ENCODE results near the gene RERE.
"Not testable (repeated sequence)": the region's sequence is repeated elsewhere in the genome, so short reads cannot be mapped to it uniquely, and the experiment has no call there.

RERE gene

GRCh38 chr1:8502949-8503348, 314.5 kb downstream of the RERE start:
- WGBS, 2 experiments: 95 to 100% methylated on average over 1 of the region's 4 CpGs
- not testable (repeated sequence) for H3K4me3 ChIP-seq (ENCODE audit: insufficient read depth, low read depth, low read length); H3K27ac ChIP-seq (ENCODE audit: insufficient read depth, low read depth, low read length, poor library complexity, severe bottlenecking); H3K4me1 ChIP-seq (ENCODE audit: control insufficient read depth, insufficient read depth, low read length); H3K36me3 ChIP-seq (ENCODE audit: control insufficient read depth, insufficient read depth, low read length); H3K27me3 ChIP-seq (ENCODE audit: control insufficient read depth, insufficient read depth, low read length, poor library complexity, severe bottlenecking); H3K9me3 ChIP-seq (ENCODE audit: control insufficient read depth, low read length)

DNA sequence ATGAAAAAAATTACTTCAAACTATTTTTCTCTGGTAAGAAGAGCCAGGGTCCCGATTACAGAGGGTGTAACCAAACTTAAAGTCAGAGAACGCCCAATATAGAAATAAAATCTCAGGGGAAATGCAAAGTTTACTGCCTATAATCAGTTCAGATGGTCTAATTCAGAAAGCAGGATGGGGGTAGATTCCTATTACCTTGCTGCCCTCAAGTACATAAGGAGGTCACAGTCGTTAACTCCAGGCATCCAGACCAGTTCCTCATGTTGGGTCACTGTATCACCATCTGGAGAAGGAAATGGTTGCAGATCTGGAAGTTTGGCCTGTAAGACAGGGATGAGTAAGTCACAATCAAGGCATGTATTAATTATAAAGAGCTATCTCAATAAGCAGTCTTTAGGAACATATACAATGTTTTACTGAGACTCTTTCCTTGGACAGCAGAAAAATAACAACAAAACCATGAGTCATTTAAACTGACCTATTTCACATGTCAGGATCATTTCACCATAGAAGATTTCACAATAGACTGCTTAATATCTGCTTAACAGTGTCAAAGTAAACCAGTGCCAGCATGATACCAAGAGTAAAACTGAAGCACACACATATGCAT, 320.1 kb downstream of the RERE start:
- no peak overlapping the region for H3K4me3 ChIP-seq (ENCODE audit: insufficient read depth, low read depth, low read length)
- 91 to 95% methylated on average over 3 of the region's 3 CpGs for WGBS, 2 experiments
- no peaks in the 10 kb centered on the region for H3K27me3 ChIP-seq (ENCODE audit: control insufficient read depth, insufficient read depth, low read length, poor library complexity, severe bottlenecking)
- H3K9me3 ChIP-seq (ENCODE audit: control insufficient read depth, low read length): no peaks in the 10 kb centered on the region
- peaks cover 22% of the 10 kb centered on the region for H3K36me3 ChIP-seq (ENCODE audit: control insufficient read depth, insufficient read depth, low read length)
- no peak overlapping the region for H3K27ac ChIP-seq (ENCODE audit: insufficient read depth, low read depth, low read length, poor library complexity, severe bottlenecking)
- H3K4me1 ChIP-seq (ENCODE audit: control insufficient read depth, insufficient read depth, low read length): no peaks in the 10 kb centered on the region

GRCh38 chr1:8496473-8496872, 321.0 kb downstream of the RERE start:
- no peak overlapping the region for H3K4me3 ChIP-seq (ENCODE audit: insufficient read depth, low read depth, low read length)
- 95 to 97% methylated on average over 8 of the region's 8 CpGs for WGBS, 2 experiments
- peaks cover 22% of the 10 kb centered on the region for H3K36me3 ChIP-seq (ENCODE audit: control insufficient read depth, insufficient read depth, low read length)
- H3K27me3 ChIP-seq (ENCODE audit: control insufficient read depth, insufficient read depth, low read length, poor library complexity, severe bottlenecking): no peaks in the 10 kb centered on the region
- no peak overlapping the region for H3K27ac ChIP-seq (ENCODE audit: insufficient read depth, low read depth, low read length, poor library complexity, severe bottlenecking)
- H3K4me1 ChIP-seq (ENCODE audit: control insufficient read depth, insufficient read depth, low read length): no peaks in the 10 kb centered on the region
- H3K9me3 ChIP-seq (ENCODE audit: control insufficient read depth, low read length): no peaks in the 10 kb centered on the region

DNA sequence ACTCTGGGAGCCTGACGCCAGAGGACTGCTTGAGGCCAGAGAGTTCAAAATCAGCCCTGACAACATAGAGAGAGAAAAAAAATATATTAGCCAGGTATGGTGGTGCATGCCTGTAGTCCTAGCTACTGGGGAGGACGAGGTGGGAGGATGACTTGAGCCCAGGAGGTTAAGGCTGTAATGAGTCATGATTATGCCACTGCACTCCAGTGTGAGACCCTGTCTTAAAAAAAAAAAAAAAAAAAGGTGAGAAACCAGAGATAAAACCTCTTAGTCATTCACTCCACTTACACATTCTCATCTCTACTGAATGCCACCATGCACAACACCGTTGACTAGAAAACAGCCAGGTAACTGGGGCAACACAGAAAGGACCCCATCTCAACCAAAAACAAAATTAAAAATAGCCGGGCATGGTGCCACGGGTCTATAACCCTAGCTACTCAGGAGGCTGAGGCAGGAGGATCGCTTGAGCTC, 321.5 kb downstream of the RERE start:
- no peak overlapping the region for H3K4me3 ChIP-seq (ENCODE audit: insufficient read depth, low read depth, low read length)
- 85 to 95% methylated on average over 6 of the region's 6 CpGs for WGBS, 2 experiments
- H3K36me3 ChIP-seq (ENCODE audit: control insufficient read depth, insufficient read depth, low read length): peaks cover 22% of the 10 kb centered on the region
- no peak overlapping the region for H3K27ac ChIP-seq (ENCODE audit: insufficient read depth, low read depth, low read length, poor library complexity, severe bottlenecking)
- no peaks in the 10 kb centered on the region for H3K9me3 ChIP-seq (ENCODE audit: control insufficient read depth, low read length)
- H3K27me3 ChIP-seq (ENCODE audit: control insufficient read depth, insufficient read depth, low read length, poor library complexity, severe bottlenecking): no peaks in the 10 kb centered on the region
- H3K4me1 ChIP-seq (ENCODE audit: control insufficient read depth, insufficient read depth, low read length): no peaks in the 10 kb centered on the region

- WGBS, 2 experiments: 91 to 98% methylated on average over 2 to 3 of the region's 3 CpGs
- Histone ChIP-seq H3K27me3 (ENCODE audit: control insufficient read depth, insufficient read depth, low read length, poor library complexity, severe bottlenecking) (no peaks in the 10 kb centered on the region), H3K27ac (ENCODE audit: insufficient read depth, low read depth, low read length, poor library complexity, severe bottlenecking) (no peak overlapping the region), H3K36me3 (ENCODE audit: control insufficient read depth, insufficient read depth, low read length) (peaks cover 22% of the 10 kb centered on the region), H3K9me3 (ENCODE audit: control insufficient read depth, low read length) (no peaks in the 10 kb centered on the region), H3K4me3 (ENCODE audit: insufficient read depth, low read depth, low read length) (no peak overlapping the region), H3K4me1 (ENCODE audit: control insufficient read depth, insufficient read depth, low read length) (no peaks in the 10 kb centered on the region)
Measured at GRCh38 chr1:8494681-8495080, 322.8 kb downstream of the RERE start.

- H3K36me3 ChIP-seq (ENCODE audit: control insufficient read depth, insufficient read depth, low read length): peaks cover 22% of the 10 kb centered on the region
- WGBS, 2 experiments: 98 to 99% methylated on average over 5 to 6 of the region's 7 CpGs
- H3K9me3 ChIP-seq (ENCODE audit: control insufficient read depth, low read length): no peaks in the 10 kb centered on the region
- no peaks in the 10 kb centered on the region for H3K4me1 ChIP-seq (ENCODE audit: control insufficient read depth, insufficient read depth, low read length)
- H3K27me3 ChIP-seq (ENCODE audit: control insufficient read depth, insufficient read depth, low read length, poor library complexity, severe bottlenecking): no peaks in the 10 kb centered on the region
- no peak overlapping the region for H3K27ac ChIP-seq (ENCODE audit: insufficient read depth, low read depth, low read length, poor library complexity, severe bottlenecking)
- H3K4me3 ChIP-seq (ENCODE audit: insufficient read depth, low read depth, low read length): no peak overlapping the region
Measured at GRCh38 chr1:8493916-8494540, 323.4 kb downstream of the RERE start.

- 92 to 96% methylated on average over 2 of the region's 2 CpGs for WGBS, 2 experiments
- H3K36me3 ChIP-seq (ENCODE audit: control insufficient read depth, insufficient read depth, low read length): no peaks in the 10 kb centered on the region
- no peak overlapping the region for H3K27ac ChIP-seq (ENCODE audit: insufficient read depth, low read depth, low read length, poor library complexity, severe bottlenecking)
- no peak overlapping the region for H3K4me3 ChIP-seq (ENCODE audit: insufficient read depth, low read depth, low read length)
- no peaks in the 10 kb centered on the region for H3K27me3 ChIP-seq (ENCODE audit: control insufficient read depth, insufficient read depth, low read length, poor library complexity, severe bottlenecking)
- no peaks in the 10 kb centered on the region for H3K9me3 ChIP-seq (ENCODE audit: control insufficient read depth, low read length)
- H3K4me1 ChIP-seq (ENCODE audit: control insufficient read depth, insufficient read depth, low read length): no peaks in the 10 kb centered on the region
Measured at GRCh38 chr1:8487249-8487648, 330.2 kb downstream of the RERE start.

GRCh38 chr1:8486047-8486446, 331.4 kb downstream of the RERE start:
- WGBS, 2 experiments: 91 to 97% methylated on average over 5 of the region's 5 CpGs
- no peaks in the 10 kb centered on the region for H3K36me3 ChIP-seq (ENCODE audit: control insufficient read depth, insufficient read depth, low read length)
- H3K27ac ChIP-seq (ENCODE audit: insufficient read depth, low read depth, low read length, poor library complexity, severe bottlenecking): no peak overlapping the region
- no peaks in the 10 kb centered on the region for H3K9me3 ChIP-seq (ENCODE audit: control insufficient read depth, low read length)
- no peaks in the 10 kb centered on the region for H3K4me1 ChIP-seq (ENCODE audit: control insufficient read depth, insufficient read depth, low read length)
- H3K4me3 ChIP-seq (ENCODE audit: insufficient read depth, low read depth, low read length): no peak overlapping the region
- H3K27me3 ChIP-seq (ENCODE audit: control insufficient read depth, insufficient read depth, low read length, poor library complexity, severe bottlenecking): no peaks in the 10 kb centered on the region

DNA sequence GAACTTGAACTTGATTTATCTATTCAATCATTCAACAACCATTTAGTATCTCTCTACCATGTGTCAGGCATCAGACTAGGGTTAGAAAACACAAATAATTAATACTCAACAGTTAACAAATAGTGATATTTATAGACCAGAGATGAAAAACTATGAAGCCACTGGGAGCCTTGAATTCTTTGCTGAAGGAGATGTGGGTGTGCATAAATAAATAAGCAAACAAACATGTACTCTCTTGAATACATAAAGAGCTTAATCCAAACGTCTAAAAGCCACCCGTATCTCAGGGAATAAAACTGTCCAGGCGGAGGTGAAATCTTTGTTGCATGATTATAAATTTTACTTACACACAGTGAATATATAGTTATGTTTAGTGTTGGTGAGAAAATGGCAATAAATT, 333.9 kb downstream of the RERE start:
- H3K27me3 ChIP-seq (ENCODE audit: control insufficient read depth, insufficient read depth, low read length, poor library complexity, severe bottlenecking): no peaks in the 10 kb centered on the region
- no peaks in the 10 kb centered on the region for H3K4me1 ChIP-seq (ENCODE audit: control insufficient read depth, insufficient read depth, low read length)
- 80 to 94% methylated on average over 1 to 2 of the region's 3 CpGs for WGBS, 2 experiments
- H3K4me3 ChIP-seq (ENCODE audit: insufficient read depth, low read depth, low read length): no peak overlapping the region
- H3K9me3 ChIP-seq (ENCODE audit: control insufficient read depth, low read length): no peaks in the 10 kb centered on the region
- H3K36me3 ChIP-seq (ENCODE audit: control insufficient read depth, insufficient read depth, low read length): no peaks in the 10 kb centered on the region
- no peak overlapping the region for H3K27ac ChIP-seq (ENCODE audit: insufficient read depth, low read depth, low read length, poor library complexity, severe bottlenecking)

DNA sequence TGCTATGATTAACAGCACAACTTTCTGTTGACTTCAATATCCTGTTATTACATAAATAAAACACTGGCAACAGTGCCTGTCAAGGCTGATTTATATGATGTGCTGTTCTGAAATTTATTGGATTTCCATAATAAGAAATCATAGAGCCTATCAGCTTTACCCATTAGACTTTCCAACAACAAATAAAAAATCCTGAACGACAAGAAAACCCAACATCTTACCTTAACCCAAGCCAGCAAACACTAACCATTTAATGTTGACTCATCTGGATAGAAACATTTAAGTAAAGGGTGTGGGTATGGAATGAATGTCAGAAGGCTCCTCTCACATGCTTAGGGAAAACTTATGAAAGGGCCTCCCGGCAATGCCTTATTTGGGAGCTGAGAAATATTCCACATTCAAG, 334.5 kb downstream of the RERE start:
- H3K4me1 ChIP-seq (ENCODE audit: control insufficient read depth, insufficient read depth, low read length): no peaks in the 10 kb centered on the region
- WGBS, 2 experiments: 82 to 100% methylated on average over 1 to 2 of the region's 2 CpGs
- no peaks in the 10 kb centered on the region for H3K27me3 ChIP-seq (ENCODE audit: control insufficient read depth, insufficient read depth, low read length, poor library complexity, severe bottlenecking)
- H3K36me3 ChIP-seq (ENCODE audit: control insufficient read depth, insufficient read depth, low read length): no peaks in the 10 kb centered on the region
- H3K4me3 ChIP-seq (ENCODE audit: insufficient read depth, low read depth, low read length): no peak overlapping the region
- no peaks in the 10 kb centered on the region for H3K9me3 ChIP-seq (ENCODE audit: control insufficient read depth, low read length)
- H3K27ac ChIP-seq (ENCODE audit: insufficient read depth, low read depth, low read length, poor library complexity, severe bottlenecking): no peak overlapping the region
